Lung (tissue), 12 donors: ENCODE measurements around the gene MACROD1. TPM values are rescaled to one million over a fixed set of nuclear protein-coding genes. Genes with fewer than 3 reads are reported as not detected.

Experiments
- ATAC-seq: fragments of 200-7000 bp; cut with Tn5 transposase; one replicate; pipeline ENCODE4 v1.9.1; 2020; ENCODE audit warnings: moderate number of reproducible peaks; ENCODE audit not compliant: insufficient read depth, low FRiP score
- DNase-seq, 3 donors: peaks; one replicate each; pipeline ENCODE4 v3.0.0-alpha.2; 2013 to 2017
- H3K27ac ChIP-seq, 2 donors: one replicate each; pipeline ENCODE4 v1.5.1; 2013; ENCODE audit warnings: mild to moderate bottlenecking in 2 of 2, moderate library complexity in 2 of 2, control low read depth in 1 of 2, inconsistent platforms in 1 of 2, low read depth in 1 of 2, low read length in 1 of 2
- H3K27me3 ChIP-seq, 3 donors: one replicate each; pipeline ENCODE4 v1.5.1; 2013; ENCODE audit warnings: low read length in 2 of 3; ENCODE audit not compliant: control insufficient read depth in 3 of 3, insufficient read depth in 3 of 3
- H3K36me3 ChIP-seq, 4 donors: one replicate each; pipeline ENCODE4 v1.5.1; 2013; ENCODE audit warnings: low read length in 4 of 4, mild to moderate bottlenecking in 1 of 4, moderate library complexity in 1 of 4; ENCODE audit not compliant: control insufficient read depth in 4 of 4, insufficient read depth in 4 of 4
- H3K4me1 ChIP-seq, 5 donors: one replicate each; pipeline ENCODE4 v1.5.1; 2013; ENCODE audit warnings: low read length in 5 of 5, mild to moderate bottlenecking in 2 of 5, moderate library complexity in 1 of 5; ENCODE audit not compliant: control insufficient read depth in 5 of 5, insufficient read depth in 5 of 5
- H3K4me3 ChIP-seq: one replicate; pipeline ENCODE4 v1.5.1; 2013; ENCODE audit warnings: mild to moderate bottlenecking, control low read depth, moderate library complexity
- H3K9ac ChIP-seq, 2 donors: one replicate each; pipeline ENCODE4 v1.5.1; 2013; ENCODE audit warnings: low read length in 2 of 2, control low read depth in 1 of 2; ENCODE audit not compliant: insufficient read depth in 1 of 2
- H3K9me3 ChIP-seq, 4 donors: one replicate each; pipeline ENCODE4 v1.5.1; 2013; ENCODE audit warnings: low read length in 3 of 4, mild to moderate bottlenecking in 1 of 4, moderate library complexity in 1 of 4; ENCODE audit not compliant: control insufficient read depth in 4 of 4, insufficient read depth in 3 of 4
- WGBS, 2 donors: extraction: QIAGEN DNeasy Blood & Tissue Kit; methylation state at CpG; one replicate each; pipeline ENCODE4 v1.1.7; 2013; 5-methylcytosine and 5-hydroxymethylcytosine counted together
- polyA plus RNA-seq, 2 donors: library from polyadenylated mRNA; stranded (reverse); fragments of 200-250 nt; gene quantifications; one replicate each; pipeline ENCODE4 v1.2.1, GENCODE V29; 2013
- total RNA-seq, 2 donors: library from RNA; depleted of rRNA in 1 of 2; stranded (reverse); fragments of >200 nt in 1 of 2; gene quantifications; one replicate each; pipeline ENCODE4 v1.2.1, GENCODE V29; 2014 to 2021
- TF ChIP-seq, protein P1 (sequence below): IDR thresholded peaks from 2 replicates; pipeline ENCODE4 v1.5.1; 2012; ENCODE audit warnings: mild to moderate bottlenecking; ENCODE audit errors: control extremely low read depth, extremely low read depth
- donor health status: control.
- donor health status: control.
- donor health status: Bipolar disorder and iron deficiency.
- donor health status: healthy.
- donor health status: DM: yes; HTN: yes; CAD: no.

MACROD1 gene
- total and polyA plus RNA-seq, 4 donors = 9.9 to 70.0 (median 19.0) TPM

DNA sequence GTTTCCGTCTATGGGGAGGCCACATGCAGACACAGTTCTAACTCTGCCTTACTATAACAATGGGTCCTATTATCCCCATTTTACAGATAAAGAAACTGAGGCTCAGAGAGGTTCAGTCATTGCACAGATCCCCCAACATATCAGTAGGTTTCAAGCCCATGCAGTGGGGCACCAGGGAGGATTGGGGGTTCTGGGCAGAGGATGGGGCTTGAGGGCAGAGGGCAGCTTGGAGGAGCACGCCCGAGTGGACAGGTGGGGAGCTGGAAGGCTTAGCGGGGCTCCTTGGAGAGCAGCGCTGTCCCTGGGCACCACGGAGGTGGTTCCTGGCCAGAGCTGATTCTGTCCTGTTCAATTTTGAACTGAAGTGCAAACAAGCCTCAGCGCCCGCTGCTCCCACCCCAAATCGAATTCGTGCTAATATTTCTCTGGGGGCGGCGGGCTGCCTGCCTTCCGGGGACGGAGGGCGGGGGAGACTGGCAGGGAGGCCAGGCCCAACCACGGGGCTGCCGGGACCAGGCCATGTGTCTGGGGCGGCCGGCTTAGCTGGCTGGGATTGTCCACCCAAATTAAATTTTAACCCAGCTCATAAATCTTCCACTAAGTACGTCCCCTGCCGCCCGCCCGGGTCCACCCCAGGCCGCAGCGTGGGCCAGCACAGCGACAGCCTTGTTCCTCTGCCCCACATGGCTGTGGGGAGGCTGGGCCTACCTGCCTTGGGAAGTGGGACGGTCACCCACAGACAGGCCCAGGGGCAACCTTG, 80.8 kb downstream of the MACROD1 start:
- Histone ChIP-seq H3K9ac (peak overlapping the region in 1 of 2 donors; percentile 11), H3K27ac (no peak overlapping the region)
- no peak for DNase-seq

DNA sequence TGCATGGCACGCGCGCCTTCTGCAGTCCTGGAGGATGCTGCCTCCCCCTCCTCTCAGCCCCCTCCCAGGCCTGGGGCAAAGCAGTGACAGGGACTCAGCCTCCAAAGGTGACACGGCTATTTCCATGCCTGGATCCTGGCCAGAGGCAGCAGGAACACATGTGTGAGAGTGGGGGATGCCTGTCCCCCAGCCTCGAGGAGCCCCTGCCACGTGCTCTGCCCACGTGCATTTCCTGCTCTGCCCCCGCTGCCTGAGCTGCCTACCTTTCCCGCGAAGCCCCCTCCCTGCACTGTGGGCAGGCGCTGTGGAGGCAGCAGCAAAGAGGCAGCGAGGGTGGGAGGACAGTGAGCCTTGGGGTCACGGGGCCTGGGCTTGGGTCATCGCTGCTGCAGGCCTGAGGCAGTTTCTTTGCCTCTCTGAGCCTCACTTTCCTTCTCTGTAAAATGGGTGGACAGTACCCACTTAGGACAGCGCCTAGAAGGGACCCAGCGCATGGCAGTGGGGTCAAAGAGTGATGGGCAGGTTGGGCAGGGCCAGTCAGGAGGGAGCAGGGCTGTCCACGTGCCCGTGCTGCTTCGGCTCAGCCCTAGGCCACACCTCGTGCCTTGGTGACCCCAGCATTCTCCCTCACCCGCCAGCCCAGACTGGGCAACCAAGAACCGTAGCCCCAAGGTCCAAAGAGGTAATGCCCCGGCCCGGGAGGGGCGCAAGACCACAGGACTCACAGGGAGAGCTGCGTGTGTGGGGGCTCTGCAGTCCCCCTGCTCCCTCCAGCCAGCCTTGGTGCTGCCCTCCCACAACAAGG, 81.6 kb downstream of the MACROD1 start:
- ATAC-seq = no peak
- no peak overlapping the region for H3K27ac ChIP-seq
- H3K36me3 ChIP-seq = no peaks in the 10 kb centered on the region
- H3K27me3 ChIP-seq = no peaks in the 10 kb centered on the region
- H3K9ac ChIP-seq = no peak overlapping the region
- H3K4me3 ChIP-seq = no peak overlapping the region
- WGBS, 2 donors = 77 to 86% methylated on average over 26 of the region's 26 CpGs
- DNase-seq = no peak
- TF ChIP-seq, protein P1, sequence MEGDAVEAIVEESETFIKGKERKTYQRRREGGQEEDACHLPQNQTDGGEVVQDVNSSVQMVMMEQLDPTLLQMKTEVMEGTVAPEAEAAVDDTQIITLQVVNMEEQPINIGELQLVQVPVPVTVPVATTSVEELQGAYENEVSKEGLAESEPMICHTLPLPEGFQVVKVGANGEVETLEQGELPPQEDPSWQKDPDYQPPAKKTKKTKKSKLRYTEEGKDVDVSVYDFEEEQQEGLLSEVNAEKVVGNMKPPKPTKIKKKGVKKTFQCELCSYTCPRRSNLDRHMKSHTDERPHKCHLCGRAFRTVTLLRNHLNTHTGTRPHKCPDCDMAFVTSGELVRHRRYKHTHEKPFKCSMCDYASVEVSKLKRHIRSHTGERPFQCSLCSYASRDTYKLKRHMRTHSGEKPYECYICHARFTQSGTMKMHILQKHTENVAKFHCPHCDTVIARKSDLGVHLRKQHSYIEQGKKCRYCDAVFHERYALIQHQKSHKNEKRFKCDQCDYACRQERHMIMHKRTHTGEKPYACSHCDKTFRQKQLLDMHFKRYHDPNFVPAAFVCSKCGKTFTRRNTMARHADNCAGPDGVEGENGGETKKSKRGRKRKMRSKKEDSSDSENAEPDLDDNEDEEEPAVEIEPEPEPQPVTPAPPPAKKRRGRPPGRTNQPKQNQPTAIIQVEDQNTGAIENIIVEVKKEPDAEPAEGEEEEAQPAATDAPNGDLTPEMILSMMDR = no peak
- H3K4me1 ChIP-seq = peaks cover 0 to 17% (median under 1%) of the 10 kb centered on the region in 5 donors
- no peaks in the 10 kb centered on the region for H3K9me3 ChIP-seq

More for the DNA sequence above, 80.8 kb downstream of the MACROD1 start:
- no peak overlapping the region for H3K4me3 ChIP-seq
- WGBS, 2 donors = 91 to 92% methylated on average over 27 of the region's 27 CpGs
- no peaks in the 10 kb centered on the region for H3K9me3 ChIP-seq
- no peak for ATAC-seq
- H3K27me3 ChIP-seq = no peaks in the 10 kb centered on the region
- TF ChIP-seq, protein P1 = no peak
- peaks cover 0 to 17% (median 4%) of the 10 kb centered on the region in 5 donors for H3K4me1 ChIP-seq
- H3K36me3 ChIP-seq = no peaks in the 10 kb centered on the region

GRCh38 chr11:64083398-64084080, 82.4 kb downstream of the MACROD1 start:
- no peaks in the 10 kb centered on the region for H3K36me3 ChIP-seq
- H3K9ac ChIP-seq = no peak overlapping the region
- 81 to 88% methylated on average over 24 to 28 of the region's 28 CpGs for WGBS, 2 donors
- H3K4me3 ChIP-seq = no peak overlapping the region
- TF ChIP-seq, protein P1 = no peak
- DNase-seq (no peak), ATAC-seq (no peak)
- H3K27me3 ChIP-seq = no peaks in the 10 kb centered on the region
- H3K4me1 ChIP-seq = peaks cover 0 to 15% (median 0%) of the 10 kb centered on the region in 5 donors
- H3K27ac ChIP-seq = no peak overlapping the region
- H3K9me3 ChIP-seq = no peaks in the 10 kb centered on the region
